HepG2 (cell line): ENCODE results near the gene RTL5. TPM values are rescaled to one million over a fixed set of nuclear protein-coding genes. Genes with fewer than 3 reads are reported as not detected.

ENCODE experiments used
- ATAC-seq: fragments of 200-7000 bp; cut with Tn5 transposase; 3 replicates; pipeline ENCODE4 v1.9.1; 2020; ENCODE audit warnings: mild to moderate bottlenecking, moderate library complexity
- BruUV-seq: library from RNA; stranded (reverse); fragments of 400-500 nt; replicated peaks from 2 replicates; lab custom pipeline; 2021; lab: Mats Ljungman, UMichigan
- CTCF ChIA-PET: fragments of 300-600 bp; formaldehyde crosslinking; extraction: SDS; loops from one replicate; lab custom pipeline; 2021; ENCODE audit warnings: low total read pairs, inconsistent platforms, low intra/inter-chr PET ratio; lab: Yijun Ruan, JAX
- POLR2A ChIA-PET: fragments of 350-600 bp; sonication (Branson Sonifier 250); formaldehyde crosslinking; loops from one replicate; lab custom pipeline; 2020; ENCODE audit warnings: antibody characterized with exemption, inconsistent platforms; lab: Yijun Ruan, JAX
- DNase-seq: peaks from one replicate; pipeline ENCODE4 v3.0.0-alpha.2; 2015; ENCODE audit warnings: low spot score
- FAIRE-seq: peaks from 3 replicates; lab custom pipeline; 2011; peaks lifted over from hg19 to GRCh38; lab: Jason Lieb, UNC
- H2AFZ ChIP-seq: one replicate; pipeline ENCODE4 v1.6.1; 2011; ENCODE audit warnings: low read length, inconsistent platforms
- H3K27ac ChIP-seq: fragments of 300-600 bp; 3 replicates; pipeline ENCODE4 v1.8.0; 2011; ENCODE audit warnings: mixed run types, mild to moderate bottlenecking, mixed read lengths, low read length, inconsistent platforms; ENCODE audit not compliant: insufficient read depth; ENCODE audit errors: extremely low read length
- H3K27me3 ChIP-seq, 2 experiments: fragments of 200-600 bp in 1 of 2; 2 replicates in 1 of 2; 3 replicates in 1 of 2; pipeline versions ENCODE4 v1.6.0 to v1.8.0; 2011; ENCODE audit warnings: low read length in 2 of 2, mild to moderate bottlenecking in 2 of 2, moderate library complexity in 2 of 2, inconsistent platforms in 1 of 2; ENCODE audit not compliant: insufficient read depth in 2 of 2, control insufficient read depth in 1 of 2
- H3K36me3 ChIP-seq, 2 experiments: fragments of 200-600 bp in 1 of 2; replicated peaks in 1 of 2; 2 replicates in 1 of 2; 3 replicates in 1 of 2; pipeline versions ENCODE4 v1.5.1 to v1.8.0; 2011; ENCODE audit warnings: low read length in 2 of 2, inconsistent platforms in 1 of 2; ENCODE audit not compliant: insufficient read depth in 2 of 2, control insufficient read depth in 1 of 2
- H3K4me1 ChIP-seq: 2 replicates; pipeline ENCODE4 v1.5.1; 2012; ENCODE audit warnings: low read length, inconsistent platforms; ENCODE audit not compliant: insufficient read depth
- H3K4me2 ChIP-seq: 2 replicates; pipeline ENCODE4 v1.6.0; 2011; ENCODE audit warnings: low read depth, low read length, inconsistent platforms
- H3K4me3 ChIP-seq, 3 experiments: fragments of 200-600 bp in 1 of 3; sonication (generic), shearing (Covaris generic) in 1 of 3; replicated peaks in 1 of 3; 2 replicates each; pipeline ENCODE4 v1.5.1; 2011 to 2016; ENCODE audit warnings: low read length in 3 of 3, inconsistent platforms in 2 of 3, low read depth in 2 of 3, mild to moderate bottlenecking in 2 of 3, control low read depth in 1 of 3, mixed read lengths in 1 of 3; ENCODE audit not compliant: insufficient read depth in 1 of 3
- H3K79me2 ChIP-seq: one replicate; pipeline ENCODE4 v1.6.1; 2011; ENCODE audit warnings: low read length, inconsistent platforms; ENCODE audit not compliant: insufficient read depth
- H3K9ac ChIP-seq: 2 replicates; pipeline ENCODE4 v1.6.0; 2011; ENCODE audit warnings: mild to moderate bottlenecking, low read depth, low read length, inconsistent platforms; ENCODE audit not compliant: insufficient read depth
- H3K9me3 ChIP-seq: 2 replicates; pipeline ENCODE4 v1.5.1; 2012; ENCODE audit warnings: mild to moderate bottlenecking, low read length
- H4K20me1 ChIP-seq: 2 replicates; pipeline ENCODE4 v1.6.0; 2011; ENCODE audit warnings: inconsistent platforms, mild to moderate bottlenecking, low read length, moderate library complexity; ENCODE audit not compliant: insufficient read depth
- ARID2 ChIP-seq: sonication (generic); formaldehyde crosslinking; IDR thresholded peaks from 2 replicates; pipeline ENCODE4 v1.8.1; 2022; ENCODE audit warnings: mild to moderate bottlenecking, missing genetic modification reagents, borderline replicate concordance
- ELF4 ChIP-seq: sonication (generic); formaldehyde crosslinking; IDR thresholded peaks from 2 replicates; pipeline ENCODE4 v1.5.0; 2020; ENCODE audit warnings: missing genetic modification reagents, mild to moderate bottlenecking, moderate library complexity, borderline replicate concordance
- KLF13 ChIP-seq: sonication (generic); formaldehyde crosslinking; IDR thresholded peaks from 2 replicates; pipeline ENCODE4 v1.4.0; 2020; ENCODE audit warnings: mild to moderate bottlenecking, missing genetic modification reagents
- SCMH1 ChIP-seq: sonication (generic); formaldehyde crosslinking; IDR thresholded peaks from 2 replicates; pipeline ENCODE4 v1.9.0; 2021; ENCODE audit warnings: missing genetic modification reagents, mild to moderate bottlenecking, borderline replicate concordance
- SRSF9 ChIP-seq: fragments of 200-400 bp; formaldehyde crosslinking; IDR thresholded peaks from 2 replicates; pipeline ENCODE4 v1.6.1; 2018; ENCODE audit warnings: borderline replicate concordance, mild to moderate bottlenecking, low read depth, low read length; ENCODE audit not compliant: insufficient read depth, poor library complexity, severe bottlenecking
- TAF1 ChIP-seq: sonication (generic); formaldehyde crosslinking; IDR thresholded peaks from 2 replicates; pipeline ENCODE4 v1.4.0; 2020; ENCODE audit warnings: missing genetic modification reagents
- ZNF20 ChIP-seq: sonication (generic); formaldehyde crosslinking; IDR thresholded peaks from 2 replicates; pipeline ENCODE4 v1.4.0; 2020; ENCODE audit warnings: mild to moderate bottlenecking, moderate library complexity, missing genetic modification reagents
- ZNF253 ChIP-seq: sonication (generic); formaldehyde crosslinking; IDR thresholded peaks from 2 replicates; pipeline ENCODE4 v1.8.0; 2022; ENCODE audit warnings: mild to moderate bottlenecking, missing genetic modification reagents, borderline replicate concordance
- ZNF34 ChIP-seq: sonication (generic); formaldehyde crosslinking; IDR thresholded peaks from 2 replicates; pipeline ENCODE4 v1.4.0; 2020; ENCODE audit warnings: mild to moderate bottlenecking, missing genetic modification reagents, borderline replicate concordance
- ZNF496 ChIP-seq: sonication (generic); formaldehyde crosslinking; IDR thresholded peaks from 2 replicates; pipeline ENCODE4 v1.8.1; 2023; ENCODE audit warnings: mild to moderate bottlenecking, moderate library complexity, missing genetic modification reagents; ENCODE audit not compliant: insufficient replicate concordance
- ZNF891 ChIP-seq: sonication (generic); formaldehyde crosslinking; IDR thresholded peaks from 2 replicates; pipeline ENCODE4 v1.5.0; 2020; ENCODE audit warnings: mild to moderate bottlenecking, missing genetic modification reagents
- WGBS: methylation state at CpG from one replicate; pipeline ENCODE4 v1.1.6; 2017; ENCODE audit warnings: low lambda C conversion rate; 5-methylcytosine and 5-hydroxymethylcytosine counted together
- in situ Hi-C: cut with HindIII; loops from 2 replicates; pipeline ENCODE4 v1.10.0; 2017; ENCODE audit warnings: low pct_unique_long_range_greater_than_20kb; ENCODE audit not compliant: extremely low pct_ligation_motif_present
- intact Hi-C: fragments of 100-400 bp; cut with micrococcal nuclease; formaldehyde crosslinking; loops from one replicate; pipeline ENCODE4 v1.10.0; 2022; ENCODE audit not compliant: unreplicated experiment
- polyA plus RNA-seq, 8 experiments: library from polyadenylated mRNA; depleted of rRNA in 3 of 8; stranded (reverse) in 7 of 8; unstranded in 1 of 8; fragments of >200 nt; fragmentation: Illumina TruSeq in 4 of 8; extraction: Trizol in 4 of 8; gene quantifications; 2 replicates each; pipeline versions ENCODE4 v1.2.1 to v1.2.3, GENCODE V29; 2011 to 2016; ENCODE audit warnings: low read depth in 4 of 8, missing spikeins in 1 of 8, mixed read lengths in 1 of 8; ENCODE audit not compliant: insufficient read depth in 1 of 8
- total RNA-seq, 5 experiments: library from RNA; depleted of rRNA; stranded (reverse); fragments of >200 nt; fragmentation: Illumina TruSeq; extraction: Trizol; gene quantifications; 2 replicates each; pipeline ENCODE4 v1.2.3, GENCODE V29; 2016; ENCODE audit warnings: low read depth in 1 of 5
- TF ChIP-seq, protein P1 (sequence below): sonication (generic); formaldehyde crosslinking; IDR thresholded peaks from 2 replicates; pipeline ENCODE4 v1.4.0; 2020; ENCODE audit warnings: low read depth, missing genetic modification reagents
- TF ChIP-seq, protein P2 (sequence below): sonication (generic); formaldehyde crosslinking; conservative IDR thresholded peaks from 2 replicates; pipeline ENCODE4 v1.4.0; 2020; ENCODE audit warnings: mild to moderate bottlenecking, missing genetic modification reagents, moderate library complexity

RTL5 gene
- total and polyA plus RNA-seq, 2 of the 13 experiments (the other 11 are each of a cell fraction or from before 2014, with no cell fraction given): not detected

DNA sequence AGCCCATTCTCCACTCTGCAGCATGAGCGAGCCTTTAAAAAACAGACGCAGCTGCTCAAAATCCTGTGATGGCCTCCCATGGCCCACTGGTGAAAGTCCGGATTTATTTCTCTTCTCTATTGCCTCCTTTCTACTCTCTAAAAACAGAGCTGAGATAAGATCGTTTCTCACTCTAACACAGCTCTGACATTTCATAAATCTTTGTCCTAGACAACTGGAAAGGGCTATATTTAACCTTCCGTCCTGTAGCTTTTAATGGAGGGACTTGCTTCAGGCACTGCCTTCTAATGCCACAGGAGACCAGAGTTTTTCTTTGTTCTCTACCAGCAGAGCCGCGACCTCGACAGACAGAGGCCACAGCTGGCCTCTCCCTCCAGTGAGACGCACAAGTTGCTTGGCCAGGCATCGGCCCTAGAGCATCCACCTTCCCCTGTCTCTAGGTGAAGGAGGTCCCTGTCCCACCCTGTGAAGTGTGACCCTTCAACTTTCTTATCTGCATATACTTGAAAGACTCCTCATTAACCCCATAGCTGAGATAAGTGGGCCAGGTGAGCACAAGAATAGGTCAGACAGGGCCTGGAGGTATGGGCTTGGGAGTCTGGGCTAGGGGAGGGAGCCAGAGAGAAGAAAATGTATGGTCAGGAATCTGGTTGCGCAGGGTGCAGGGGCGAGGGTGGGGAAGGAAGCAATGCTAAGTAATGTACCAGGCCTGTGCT lies 50.0 kb downstream of the RTL5 start:
- Histone ChIP-seq H3K9ac (no peak overlapping the region), H2AFZ (no peak overlapping the region), H3K9me3 (no peaks in the 10 kb centered on the region), H3K27me3 (peaks cover 0 to 1% of the 10 kb centered on the region in 2 experiments; a peak in 2 of 5 replicates), H3K36me3 (no peaks in the 10 kb centered on the region), H3K4me1 (no peaks in the 10 kb centered on the region), H4K20me1 (no peaks in the 10 kb centered on the region), H3K79me2 (no peaks in the 10 kb centered on the region), H3K4me2 (no peak overlapping the region), H3K4me3 (no peak overlapping the region), H3K27ac (no peak overlapping the region)
- no peak for DNase-seq
- ChIA-PET POLR2A (no interaction called here), CTCF (no interaction called here)
- no peak for FAIRE-seq
- no peak for ATAC-seq
- intact Hi-C loops (no loop called here), in situ Hi-C loops (no loop called here)
- WGBS: 37% methylated on average over 12 of the region's 12 CpGs
- no TSS peak for BruUV-seq
- no peak for TF ChIP-seq ZNF20 (CRISPR knock-in tag)
- TF ChIP-seq ARID2 (CRISPR knock-in tag): no peak
- TF ChIP-seq ZNF253: no peak
- TF ChIP-seq ELF4: no peak
- TF ChIP-seq ZNF891 (CRISPR knock-in tag): no peak
- TF ChIP-seq, protein P1, sequence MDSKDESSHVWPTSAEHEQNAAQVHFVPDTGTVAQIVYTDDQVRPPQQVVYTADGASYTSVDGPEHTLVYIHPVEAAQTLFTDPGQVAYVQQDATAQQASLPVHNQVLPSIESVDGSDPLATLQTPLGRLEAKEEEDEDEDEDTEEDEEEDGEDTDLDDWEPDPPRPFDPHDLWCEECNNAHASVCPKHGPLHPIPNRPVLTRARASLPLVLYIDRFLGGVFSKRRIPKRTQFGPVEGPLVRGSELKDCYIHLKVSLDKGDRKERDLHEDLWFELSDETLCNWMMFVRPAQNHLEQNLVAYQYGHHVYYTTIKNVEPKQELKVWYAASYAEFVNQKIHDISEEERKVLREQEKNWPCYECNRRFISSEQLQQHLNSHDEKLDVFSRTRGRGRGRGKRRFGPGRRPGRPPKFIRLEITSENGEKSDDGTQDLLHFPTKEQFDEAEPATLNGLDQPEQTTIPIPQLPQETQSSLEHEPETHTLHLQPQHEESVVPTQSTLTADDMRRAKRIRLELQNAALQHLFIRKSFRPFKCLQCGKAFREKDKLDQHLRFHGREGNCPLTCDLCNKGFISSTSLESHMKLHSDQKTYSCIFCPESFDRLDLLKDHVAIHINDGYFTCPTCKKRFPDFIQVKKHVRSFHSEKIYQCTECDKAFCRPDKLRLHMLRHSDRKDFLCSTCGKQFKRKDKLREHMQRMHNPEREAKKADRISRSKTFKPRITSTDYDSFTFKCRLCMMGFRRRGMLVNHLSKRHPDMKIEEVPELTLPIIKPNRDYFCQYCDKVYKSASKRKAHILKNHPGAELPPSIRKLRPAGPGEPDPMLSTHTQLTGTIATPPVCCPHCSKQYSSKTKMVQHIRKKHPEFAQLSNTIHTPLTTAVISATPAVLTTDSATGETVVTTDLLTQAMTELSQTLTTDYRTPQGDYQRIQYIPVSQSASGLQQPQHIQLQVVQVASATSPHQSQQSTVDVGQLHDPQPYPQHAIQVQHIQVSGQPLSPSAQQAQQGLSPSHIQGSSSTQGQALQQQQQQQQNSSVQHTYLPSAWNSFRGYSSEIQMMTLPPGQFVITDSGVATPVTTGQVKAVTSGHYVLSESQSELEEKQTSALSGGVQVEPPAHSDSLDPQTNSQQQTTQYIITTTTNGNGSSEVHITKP (CRISPR knock-in tag): no peak
- TF ChIP-seq TAF1 (CRISPR knock-in tag): no peak
- no peak for TF ChIP-seq SCMH1
- no peak for TF ChIP-seq KLF13 (CRISPR knock-in tag)
- no peak for TF ChIP-seq ZNF34 (CRISPR knock-in tag)
- TF ChIP-seq, protein P2, sequence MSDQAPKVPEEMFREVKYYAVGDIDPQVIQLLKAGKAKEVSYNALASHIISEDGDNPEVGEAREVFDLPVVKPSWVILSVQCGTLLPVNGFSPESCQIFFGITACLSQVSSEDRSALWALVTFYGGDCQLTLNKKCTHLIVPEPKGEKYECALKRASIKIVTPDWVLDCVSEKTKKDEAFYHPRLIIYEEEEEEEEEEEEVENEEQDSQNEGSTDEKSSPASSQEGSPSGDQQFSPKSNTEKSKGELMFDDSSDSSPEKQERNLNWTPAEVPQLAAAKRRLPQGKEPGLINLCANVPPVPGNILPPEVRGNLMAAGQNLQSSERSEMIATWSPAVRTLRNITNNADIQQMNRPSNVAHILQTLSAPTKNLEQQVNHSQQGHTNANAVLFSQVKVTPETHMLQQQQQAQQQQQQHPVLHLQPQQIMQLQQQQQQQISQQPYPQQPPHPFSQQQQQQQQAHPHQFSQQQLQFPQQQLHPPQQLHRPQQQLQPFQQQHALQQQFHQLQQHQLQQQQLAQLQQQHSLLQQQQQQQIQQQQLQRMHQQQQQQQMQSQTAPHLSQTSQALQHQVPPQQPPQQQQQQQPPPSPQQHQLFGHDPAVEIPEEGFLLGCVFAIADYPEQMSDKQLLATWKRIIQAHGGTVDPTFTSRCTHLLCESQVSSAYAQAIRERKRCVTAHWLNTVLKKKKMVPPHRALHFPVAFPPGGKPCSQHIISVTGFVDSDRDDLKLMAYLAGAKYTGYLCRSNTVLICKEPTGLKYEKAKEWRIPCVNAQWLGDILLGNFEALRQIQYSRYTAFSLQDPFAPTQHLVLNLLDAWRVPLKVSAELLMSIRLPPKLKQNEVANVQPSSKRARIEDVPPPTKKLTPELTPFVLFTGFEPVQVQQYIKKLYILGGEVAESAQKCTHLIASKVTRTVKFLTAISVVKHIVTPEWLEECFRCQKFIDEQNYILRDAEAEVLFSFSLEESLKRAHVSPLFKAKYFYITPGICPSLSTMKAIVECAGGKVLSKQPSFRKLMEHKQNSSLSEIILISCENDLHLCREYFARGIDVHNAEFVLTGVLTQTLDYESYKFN (CRISPR knock-in tag): no peak
- TF ChIP-seq ZNF496 (CRISPR knock-in tag): no peak
- no peak for TF ChIP-seq SRSF9
